GM21390 (cell line): Measurements from ENCODE around the gene TNRC6C.
A peak's percentile ranks its signal among the peaks of the same experiment; 100 is the strongest.
"Not testable (repeated sequence)": the region's sequence is repeated elsewhere in the genome, so short reads cannot be mapped to it uniquely, and the experiment has no call there.

Experiments used
- ATAC-seq: cut with Tn5 transposase; IDR thresholded peaks from one replicate; pipeline ENCODE4 v1.9.1; 2021; ENCODE audit not compliant: unreplicated experiment

The TNRC6C gene

GRCh38 chr17:77930780-77931768 lies 27.4 kb upstream of the TNRC6C start:
- ATAC-seq: no peak

DNA sequence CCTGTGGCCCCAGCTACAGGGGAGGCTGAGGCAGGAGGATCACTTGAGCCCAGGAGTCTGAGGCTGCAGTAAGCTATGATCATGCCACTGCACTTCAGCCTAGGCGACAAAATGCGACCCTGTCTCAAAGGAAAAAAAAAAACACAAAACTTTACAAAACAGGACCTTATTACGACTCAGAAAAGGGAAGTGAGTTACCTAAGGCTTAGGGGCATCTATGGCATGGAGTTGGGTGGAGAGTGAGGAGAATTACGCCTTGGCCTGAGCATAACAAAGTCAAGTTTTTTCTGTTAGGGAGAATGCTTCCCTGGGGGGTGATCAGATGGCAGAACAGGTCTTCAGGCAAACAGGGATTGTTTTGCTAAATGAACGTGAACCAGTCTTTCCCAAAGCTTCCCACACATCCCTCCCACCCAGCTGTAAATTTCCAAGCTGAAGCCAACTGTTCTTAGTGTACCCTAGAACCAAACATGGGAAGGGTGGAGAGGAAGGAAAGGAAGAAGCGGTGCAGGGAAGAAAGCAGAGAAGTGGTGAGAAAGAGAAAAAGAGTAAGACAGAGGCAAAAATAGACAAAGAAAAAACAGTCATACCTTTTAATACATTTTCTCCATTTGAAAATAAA lies 24.6 kb upstream of the TNRC6C start:
- ATAC-seq: no peak

DNA sequence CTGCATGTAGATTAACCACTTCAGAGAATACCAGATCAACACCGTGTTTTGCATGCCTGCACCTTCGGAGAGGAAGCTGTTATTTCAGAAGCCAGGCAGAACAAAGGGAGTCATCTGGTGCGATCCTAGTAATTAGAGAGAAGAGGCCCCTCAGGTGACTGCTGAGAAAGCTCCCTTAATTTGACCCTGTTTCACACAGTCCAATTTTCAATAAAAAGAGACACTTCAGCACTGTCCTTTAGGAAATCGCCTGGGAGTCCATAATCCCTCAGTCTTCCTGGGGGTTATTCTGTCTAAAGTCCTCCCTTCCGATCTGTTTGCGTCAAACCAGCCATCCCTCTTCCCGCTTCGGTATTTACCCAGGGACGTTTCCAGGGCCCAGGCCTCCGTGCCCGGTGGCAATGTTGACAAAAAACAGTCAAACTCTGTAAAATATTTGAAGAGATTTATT lies 23.4 kb upstream of the TNRC6C start:
- ATAC-seq: no peak

- ATAC-seq: not testable (repeated sequence)
Observed at GRCh38 chr17:77935744-77936143, 22.8 kb upstream of the TNRC6C start.

GRCh38 chr17:77936881-77937280 lies 21.6 kb upstream of the TNRC6C start:
- no peak for ATAC-seq

GRCh38 chr17:77941004-77941403 lies 17.5 kb upstream of the TNRC6C start:
- no peak for ATAC-seq

DNA sequence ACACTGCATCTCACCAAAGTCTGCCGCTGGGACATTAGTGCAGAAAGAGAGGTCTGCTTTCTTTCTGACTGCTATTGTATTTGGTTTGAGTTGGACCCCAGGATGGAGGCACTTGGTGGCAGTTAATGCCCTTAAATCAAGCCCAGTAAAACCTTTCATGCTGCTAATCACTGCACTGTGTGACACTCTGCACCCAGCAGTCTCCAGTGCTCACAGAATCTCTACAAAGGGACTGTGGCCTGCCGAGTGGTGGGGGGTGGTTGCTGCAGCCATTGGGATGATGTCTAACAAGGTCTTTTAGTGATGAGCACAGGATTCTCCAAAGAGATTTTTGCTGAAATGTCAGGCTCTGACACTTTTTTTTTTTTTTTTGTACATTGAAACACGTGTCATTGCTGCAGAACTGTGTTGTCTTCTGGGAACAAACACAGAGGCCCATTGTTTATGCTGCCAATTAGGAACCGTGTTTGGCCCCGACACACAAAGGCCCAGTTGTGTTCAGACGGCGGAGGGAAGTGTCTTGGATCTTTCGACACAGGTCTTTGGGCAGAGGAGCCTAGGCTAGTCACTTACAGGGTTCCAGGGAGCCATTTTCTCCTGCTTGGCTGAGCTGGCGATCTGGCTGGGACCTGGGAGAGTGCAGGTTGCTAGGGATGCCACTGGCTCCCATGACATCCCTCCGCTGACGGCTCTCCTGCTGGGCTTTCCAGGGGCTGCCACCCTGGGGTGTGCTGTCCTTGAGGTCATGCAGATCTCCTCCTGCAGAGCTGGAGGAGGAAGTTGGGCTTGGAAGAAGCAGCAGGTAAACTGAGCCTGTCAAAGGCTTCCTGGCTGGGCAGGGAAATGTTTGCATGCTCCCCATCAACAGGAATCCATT lies 16.2 kb upstream of the TNRC6C start:
- no peak for ATAC-seq

DNA sequence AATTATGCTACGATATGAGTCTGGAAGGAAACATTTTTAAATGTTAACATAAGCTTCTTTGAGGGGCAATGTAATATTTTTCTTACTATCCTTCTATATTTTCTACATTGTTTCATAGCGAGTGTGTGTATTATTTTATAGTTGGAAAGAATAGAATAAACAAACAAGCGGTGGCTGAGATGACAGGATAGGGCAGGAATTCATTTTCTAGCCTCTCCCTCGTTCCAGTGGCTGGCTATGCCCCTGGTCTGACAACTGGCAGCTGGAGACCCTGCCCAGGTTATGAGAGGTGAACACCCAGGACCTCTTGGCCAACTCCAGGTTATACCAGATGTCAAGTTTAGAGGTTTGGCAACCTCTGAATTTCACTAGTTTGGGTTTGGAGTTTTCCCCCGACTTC lies 14.5 kb upstream of the TNRC6C start:
- no peak for ATAC-seq

DNA sequence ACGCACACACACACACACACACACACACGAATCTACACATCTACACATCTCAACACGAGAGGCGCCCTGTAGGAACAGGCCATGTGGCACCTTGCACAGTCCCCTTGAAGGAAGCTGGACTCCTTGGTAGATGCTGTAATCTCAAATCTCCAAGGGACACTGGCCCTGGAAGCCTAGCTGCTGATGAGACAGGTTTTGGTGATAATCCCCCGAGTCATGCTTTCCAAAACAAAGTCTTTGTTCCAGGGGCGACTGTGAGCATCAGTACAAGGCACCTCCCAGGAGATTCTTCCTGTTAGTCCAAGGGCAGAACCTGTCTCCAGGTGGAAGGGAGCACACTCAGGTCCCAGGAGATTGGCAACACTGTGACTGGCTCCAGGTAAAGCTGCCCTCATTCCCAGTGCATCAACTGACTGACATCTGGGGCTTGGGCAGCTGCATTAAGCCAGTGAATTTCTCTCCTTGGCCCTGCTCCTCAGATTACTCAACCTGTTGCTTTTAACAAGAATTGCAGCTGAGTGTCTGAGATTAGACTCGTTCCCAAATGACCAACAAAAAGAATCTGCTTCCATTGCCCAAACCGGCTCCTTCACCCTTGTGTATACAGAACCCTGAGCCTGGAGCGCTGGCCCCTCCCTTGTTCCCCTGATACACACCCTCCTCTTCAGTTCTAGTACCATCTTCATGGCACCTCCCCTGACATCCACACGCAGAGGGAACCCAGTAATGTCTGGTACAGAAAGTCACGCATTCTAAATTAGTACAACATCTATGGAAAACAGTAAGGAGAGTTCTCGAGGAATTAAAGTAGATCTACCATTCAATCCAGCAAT lies 13.9 kb upstream of the TNRC6C start:
- no peak for ATAC-seq

DNA sequence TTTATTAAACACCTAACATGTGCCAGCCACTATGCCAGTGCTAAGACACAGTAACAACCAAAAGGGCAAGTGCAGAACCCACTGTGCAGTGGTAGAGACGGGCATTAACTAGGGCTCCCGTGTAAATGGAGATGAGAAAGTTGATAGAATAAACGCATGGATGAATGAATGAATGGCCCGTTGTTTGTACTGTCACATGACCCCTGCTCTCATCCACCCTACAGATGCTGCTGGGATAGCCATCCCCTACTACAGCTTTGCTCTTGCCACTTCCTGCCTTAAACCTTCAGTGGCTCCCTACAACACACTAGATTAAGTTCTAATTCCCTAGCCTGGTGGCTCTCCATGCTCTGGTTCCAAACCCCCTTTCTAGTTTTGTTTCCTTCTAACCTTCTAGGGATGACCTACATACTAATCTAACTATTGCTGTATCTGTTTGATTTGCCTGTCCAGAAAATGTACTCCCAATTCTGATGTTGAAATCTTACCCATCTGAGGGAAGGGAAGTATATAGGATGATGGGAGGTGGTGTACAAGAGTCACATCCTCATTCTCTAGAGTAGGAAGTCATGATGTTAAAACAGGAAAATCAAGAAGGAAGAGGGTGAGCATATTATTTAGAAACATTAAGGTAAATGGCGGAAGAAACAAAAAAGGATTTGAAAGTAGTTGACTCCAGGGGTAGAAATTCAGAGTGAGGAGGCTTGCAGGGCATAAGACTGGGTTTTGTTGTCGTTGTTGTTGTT lies 11.4 kb upstream of the TNRC6C start:
- ATAC-seq: no peak

GRCh38 chr17:77948690-77949114 lies 9.8 kb upstream of the TNRC6C start:
- no peak for ATAC-seq

DNA sequence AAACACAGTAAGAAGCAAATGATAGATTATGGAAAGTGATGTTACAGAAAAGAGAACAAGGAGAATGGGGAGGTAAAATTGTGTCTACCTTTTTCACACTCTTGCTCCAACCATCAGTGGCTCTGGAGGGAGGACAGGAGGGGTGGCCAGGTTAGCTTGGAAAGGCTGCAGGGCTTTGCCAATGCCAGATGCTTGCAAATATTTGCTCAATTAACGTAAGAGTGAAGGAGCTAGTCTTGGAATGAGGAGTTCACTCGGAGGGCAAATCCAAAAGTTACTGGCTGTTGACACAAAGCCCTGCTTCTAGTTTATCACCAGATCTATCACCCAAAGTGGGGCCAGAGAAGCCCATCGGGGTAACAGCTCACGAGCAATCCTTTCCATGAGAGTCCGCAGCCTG lies 7.4 kb upstream of the TNRC6C start:
- no peak for ATAC-seq

GRCh38 chr17:77952368-77952767 lies 6.1 kb upstream of the TNRC6C start:
- ATAC-seq: no peak

DNA sequence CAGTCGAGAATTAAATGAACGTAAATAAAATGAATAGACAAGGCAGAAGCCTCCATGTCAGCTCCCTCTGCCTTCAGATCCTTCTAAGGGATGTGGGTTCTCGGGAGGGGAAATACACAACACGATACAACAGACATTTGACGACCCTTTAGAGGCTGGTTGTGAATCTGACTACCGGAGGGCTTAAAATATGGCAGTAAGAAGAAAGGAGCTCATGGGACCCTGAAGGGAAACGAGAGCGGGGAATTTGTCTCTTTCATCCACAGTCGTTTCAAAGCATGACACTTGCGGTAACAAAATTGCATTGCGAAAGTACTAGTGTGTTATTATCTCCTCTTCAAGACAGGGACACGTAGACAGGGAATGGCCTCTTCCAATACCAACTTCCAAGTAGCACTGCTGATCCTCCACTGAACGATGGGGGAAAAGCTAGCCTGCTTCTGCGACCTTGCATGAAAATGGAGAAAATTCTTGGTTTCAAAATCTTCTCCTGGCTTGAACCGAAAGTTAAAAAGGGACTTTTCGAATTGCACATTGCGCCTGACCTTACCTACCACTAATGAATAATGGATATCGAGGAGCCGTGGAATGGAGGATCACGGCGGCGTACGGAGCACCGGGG lies 1.2 kb upstream of the TNRC6C start:
- ATAC-seq: no peak

DNA sequence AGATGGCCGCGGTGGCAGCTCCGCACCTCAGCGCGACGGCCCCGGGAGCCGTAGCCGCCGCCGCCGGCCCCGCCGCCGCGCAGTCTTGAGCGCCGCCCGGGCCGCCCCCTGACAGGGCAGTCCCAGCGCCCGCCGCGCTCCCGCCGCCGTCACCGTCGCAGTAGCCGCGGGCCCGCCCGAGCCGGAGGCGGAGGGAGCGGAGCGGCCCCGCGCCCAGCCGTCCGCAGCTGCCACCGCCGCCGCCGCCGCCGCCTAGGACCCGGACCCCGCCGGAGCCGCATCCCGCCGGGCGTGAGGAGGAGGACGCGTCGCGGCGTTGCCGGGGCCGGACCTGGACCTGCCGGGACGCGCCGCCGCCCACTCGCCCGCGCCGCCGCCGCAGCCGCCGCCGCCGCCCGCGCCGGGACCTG lies 218 bp downstream of the TNRC6C start:
- ATAC-seq: peak; percentile 23

- ATAC-seq: no peak
Observed at GRCh38 chr17:77959126-77959925, 823 bp downstream of the TNRC6C start.

- ATAC-seq: no peak
Observed at GRCh38 chr17:77959926-77960521, 1.5 kb downstream of the TNRC6C start.

DNA sequence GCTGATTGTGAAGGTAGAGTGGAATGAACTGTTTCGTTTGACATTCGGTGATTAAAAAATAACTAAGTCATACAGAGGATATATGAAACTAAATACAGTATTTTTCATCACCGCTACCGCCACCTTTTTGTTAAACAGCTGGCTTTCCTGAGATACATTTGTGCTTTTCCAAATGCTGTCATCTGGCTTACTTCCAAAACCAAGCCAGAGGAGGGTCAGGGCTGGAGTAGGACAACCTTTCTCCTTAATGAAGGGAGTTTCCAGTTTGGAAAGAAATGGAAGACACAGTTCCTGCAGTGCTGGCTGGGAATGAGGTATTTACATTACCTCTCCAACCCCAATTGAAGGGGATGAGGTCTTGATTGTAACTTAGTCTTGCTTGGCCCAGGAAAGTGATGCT lies 3.2 kb downstream of the TNRC6C start:
- ATAC-seq: no peak
